Measurements from ENCODE around the gene EFHD1. TPM values are rescaled to one million over a fixed set of nuclear protein-coding genes. Genes with fewer than 3 reads are reported as not detected.
"Not testable (repeated sequence)": the region's sequence is repeated elsewhere in the genome, so short reads cannot be mapped to it uniquely, and the experiment has no call there.

The EFHD1 gene
- total RNA-seq, 1 donor from 2014 or later, result 20.1 TPM

- no peak for DNase-seq (ENCODE audit: low spot score)
- intact Hi-C loops (cut with DNase I), result no loop called here
Observed at GRCh38 chr2:232680006-232680405, 46.6 kb downstream of the EFHD1 start.

GRCh38 chr2:232681527-232681926, 48.1 kb downstream of the EFHD1 start:
- intact Hi-C loops (cut with DNase I), result no loop called here
- no peak for DNase-seq (ENCODE audit: low spot score)

- intact Hi-C loops (cut with DNase I), result no loop called here
- no peak for DNase-seq (ENCODE audit: low spot score)
Observed at GRCh38 chr2:232683368-232683767, 50.0 kb downstream of the EFHD1 start.

GRCh38 chr2:232685391-232685790, 52.0 kb downstream of the EFHD1 start:
- DNase-seq (ENCODE audit: low spot score); intact Hi-C loops (cut with DNase I): not testable (repeated sequence)

- intact Hi-C loops (cut with DNase I), result no loop called here
- no peak for DNase-seq (ENCODE audit: low spot score)
Observed at GRCh38 chr2:232687382-232688160, 54.2 kb downstream of the EFHD1 start.

- intact Hi-C loops (cut with DNase I), result no loop called here
Observed at GRCh38 chr2:232688201-232688600, 54.8 kb downstream of the EFHD1 start.

GRCh38 chr2:232689152-232689910, 55.9 kb downstream of the EFHD1 start:
- intact Hi-C loops (cut with DNase I), result no loop called here
- DNase-seq (ENCODE audit: low spot score), result no peak

More at GRCh38 chr2:232688201-232688600, 54.8 kb downstream of the EFHD1 start:
- no peak for DNase-seq (ENCODE audit: low spot score)

GRCh38 chr2:232691117-232691516, 57.7 kb downstream of the EFHD1 start:
- intact Hi-C loops (cut with DNase I), result loop anchor here (10.0 kb wide), 1 partner anchor 364 kb away; no protein-coding TSS in a partner anchor
- not testable (repeated sequence) for DNase-seq (ENCODE audit: low spot score)

- intact Hi-C loops (cut with DNase I), result loop anchor here (10.0 kb wide), 1 partner anchor 361 kb away; no protein-coding TSS in a partner anchor
Observed at GRCh38 chr2:232693344-232693743, 59.9 kb downstream of the EFHD1 start.

GRCh38 chr2:232696609-232697058, 63.2 kb downstream of the EFHD1 start:
- intact Hi-C loops (cut with DNase I), result loop anchor here (5.0 to 10.0 kb wide), 2 partner anchors 64 to 358 kb away; partner anchors contain the start of gene EFHD1
- no peak for DNase-seq (ENCODE audit: low spot score)

More at GRCh38 chr2:232693344-232693743, 59.9 kb downstream of the EFHD1 start:
- no peak for DNase-seq (ENCODE audit: low spot score)

- DNase-seq (ENCODE audit: low spot score), result peak; percentile 98
- intact Hi-C loops (cut with DNase I), result loop anchor here (5.0 to 10.0 kb wide), 2 partner anchors 65 to 358 kb away; partner anchors contain the start of gene EFHD1
Observed at GRCh38 chr2:232697059-232697806, 63.8 kb downstream of the EFHD1 start, which contains the start of gene GIGYF2. Gene GIGYF2, plus strand, starts transcription at chr2:232697331. Its CDS starts 37,867 bp downstream, at chr2:232735198.

GRCh38 chr2:232697807-232698110, 64.4 kb downstream of the EFHD1 start:
- intact Hi-C loops (cut with DNase I), result loop anchor here (5.0 to 10.0 kb wide), 2 partner anchors 65 to 357 kb away; partner anchors contain the start of gene EFHD1
- no peak for DNase-seq (ENCODE audit: low spot score)

- no peak for DNase-seq (ENCODE audit: low spot score)
- intact Hi-C loops (cut with DNase I), result loop anchor here (5.0 to 10.0 kb wide), 2 partner anchors 66 to 356 kb away; partner anchors contain the start of gene EFHD1
Observed at GRCh38 chr2:232698556-232699091, 65.2 kb downstream of the EFHD1 start.

GRCh38 chr2:232699110-232699509, 65.7 kb downstream of the EFHD1 start:
- no peak for DNase-seq (ENCODE audit: low spot score)
- intact Hi-C loops (cut with DNase I), result loop anchor here (5.0 to 10.0 kb wide), 2 partner anchors 67 to 356 kb away; partner anchors contain the start of gene EFHD1

GRCh38 chr2:232700154-232700553, 66.8 kb downstream of the EFHD1 start:
- DNase-seq (ENCODE audit: low spot score), result no peak
- intact Hi-C loops (cut with DNase I), result no loop called here

GRCh38 chr2:232707076-232707475, 73.7 kb downstream of the EFHD1 start:
- no peak for DNase-seq (ENCODE audit: low spot score)
- intact Hi-C loops (cut with DNase I), result no loop called here

GRCh38 chr2:232713505-232713904, 80.1 kb downstream of the EFHD1 start:
- intact Hi-C loops (cut with DNase I), result no loop called here
- no peak for DNase-seq (ENCODE audit: low spot score)

- no peak for DNase-seq (ENCODE audit: low spot score)
- intact Hi-C loops (cut with DNase I), result no loop called here
Observed at GRCh38 chr2:232714969-232715368, 81.6 kb downstream of the EFHD1 start.

GRCh38 chr2:232720056-232720455, 86.7 kb downstream of the EFHD1 start:
- DNase-seq (ENCODE audit: low spot score); intact Hi-C loops (cut with DNase I): not testable (repeated sequence)
